NK-92 treated with Interleukin-12 subunit alpha and Interleukin-12 subunit beta, amount 100 ng/mL, for 24 hours (cell line): ENCODE measurements around the gene TESMIN.

Experiments used
- DNase-seq: peaks from one replicate; lab custom pipeline; 2025; lab: John Stamatoyannopoulos, UW

The TESMIN gene, protein sequence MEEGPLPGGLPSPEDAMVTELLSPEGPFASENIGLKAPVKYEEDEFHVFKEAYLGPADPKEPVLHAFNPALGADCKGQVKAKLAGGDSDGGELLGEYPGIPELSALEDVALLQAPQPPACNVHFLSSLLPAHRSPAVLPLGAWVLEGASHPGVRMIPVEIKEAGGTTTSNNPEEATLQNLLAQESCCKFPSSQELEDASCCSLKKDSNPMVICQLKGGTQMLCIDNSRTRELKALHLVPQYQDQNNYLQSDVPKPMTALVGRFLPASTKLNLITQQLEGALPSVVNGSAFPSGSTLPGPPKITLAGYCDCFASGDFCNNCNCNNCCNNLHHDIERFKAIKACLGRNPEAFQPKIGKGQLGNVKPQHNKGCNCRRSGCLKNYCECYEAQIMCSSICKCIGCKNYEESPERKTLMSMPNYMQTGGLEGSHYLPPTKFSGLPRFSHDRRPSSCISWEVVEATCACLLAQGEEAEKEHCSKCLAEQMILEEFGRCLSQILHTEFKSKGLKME

GRCh38 chr11:68751331-68751856 lies at the start of gene TESMIN:
Gene TESMIN (minus strand): TSS chr11:68751520. CDS start chr11:68750660, 860 bp downstream.
- no peak for DNase-seq

DNA sequence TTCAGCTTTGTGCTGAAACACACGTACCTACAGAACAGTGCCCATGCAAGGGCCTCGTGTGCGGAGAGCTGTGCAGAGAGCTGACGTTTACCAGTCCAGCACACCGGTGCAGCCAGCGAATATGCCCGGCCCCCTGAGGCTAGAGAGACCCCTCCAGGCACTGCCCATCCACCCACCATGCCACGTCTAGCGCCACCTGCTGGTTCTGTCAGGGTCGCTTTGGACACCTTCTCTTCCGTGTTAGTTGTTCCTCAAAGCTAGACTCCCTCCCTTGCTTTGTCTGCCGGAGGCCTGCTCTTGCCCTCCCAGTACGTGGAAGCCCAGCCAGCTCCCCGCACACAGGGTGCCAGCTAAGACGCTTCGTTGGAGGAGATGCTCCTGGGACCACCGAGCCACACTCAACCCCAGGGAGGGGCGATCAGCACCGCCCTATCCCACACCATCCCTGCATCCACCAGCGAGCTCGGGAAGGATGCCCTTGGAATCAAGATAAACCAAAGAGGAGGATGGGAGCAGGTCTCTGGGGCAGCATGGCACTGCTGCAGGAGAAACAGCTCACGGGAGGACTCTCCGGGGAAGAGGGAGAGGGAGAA lies 47.0 kb upstream of the TESMIN start:
- no peak for DNase-seq

DNA sequence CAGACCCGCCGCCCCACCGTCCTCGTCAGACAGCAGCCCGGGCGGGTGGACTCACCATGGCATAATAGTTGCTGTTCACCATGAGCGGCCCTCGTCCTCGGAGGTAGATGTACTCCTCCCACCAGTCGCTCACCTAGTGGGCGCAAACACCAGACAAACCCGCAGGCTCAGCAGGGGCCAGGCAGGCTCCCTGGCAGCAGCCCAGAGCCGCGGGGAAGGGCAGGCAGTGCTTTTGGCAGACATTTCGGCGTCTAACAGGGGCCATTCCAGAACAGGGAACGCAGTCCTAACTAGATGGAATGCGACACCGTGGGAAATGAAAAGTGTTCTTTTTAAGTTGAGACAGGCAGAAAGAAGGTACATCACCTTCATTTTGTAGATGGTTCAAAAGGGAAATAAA lies 45.5 kb upstream of the TESMIN start:
- DNase-seq, result no peak

GRCh38 chr11:68792400-68792966 lies 41.2 kb upstream of the TESMIN start:
- DNase-seq, result no peak

DNA sequence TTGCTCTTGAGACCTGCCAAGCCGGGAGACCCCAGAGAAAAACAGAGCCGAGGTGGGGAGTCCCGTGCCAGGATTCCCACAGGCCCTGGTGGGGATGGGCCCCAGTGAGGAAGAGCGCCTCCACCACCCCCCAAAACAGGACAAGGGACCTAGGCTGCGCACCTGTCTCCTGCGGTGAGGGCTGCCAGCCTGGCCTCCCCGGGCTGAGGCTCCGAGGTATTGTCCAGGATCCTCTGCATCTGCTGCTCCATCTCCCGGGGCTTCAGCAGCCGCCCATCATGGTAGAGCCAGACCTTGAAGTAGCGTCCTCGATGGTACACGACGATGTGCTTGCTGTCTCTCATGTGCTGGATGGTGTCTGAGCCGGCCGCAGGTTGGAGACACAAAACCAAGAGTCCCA lies 33.3 kb upstream of the TESMIN start:
- no peak for DNase-seq

DNA sequence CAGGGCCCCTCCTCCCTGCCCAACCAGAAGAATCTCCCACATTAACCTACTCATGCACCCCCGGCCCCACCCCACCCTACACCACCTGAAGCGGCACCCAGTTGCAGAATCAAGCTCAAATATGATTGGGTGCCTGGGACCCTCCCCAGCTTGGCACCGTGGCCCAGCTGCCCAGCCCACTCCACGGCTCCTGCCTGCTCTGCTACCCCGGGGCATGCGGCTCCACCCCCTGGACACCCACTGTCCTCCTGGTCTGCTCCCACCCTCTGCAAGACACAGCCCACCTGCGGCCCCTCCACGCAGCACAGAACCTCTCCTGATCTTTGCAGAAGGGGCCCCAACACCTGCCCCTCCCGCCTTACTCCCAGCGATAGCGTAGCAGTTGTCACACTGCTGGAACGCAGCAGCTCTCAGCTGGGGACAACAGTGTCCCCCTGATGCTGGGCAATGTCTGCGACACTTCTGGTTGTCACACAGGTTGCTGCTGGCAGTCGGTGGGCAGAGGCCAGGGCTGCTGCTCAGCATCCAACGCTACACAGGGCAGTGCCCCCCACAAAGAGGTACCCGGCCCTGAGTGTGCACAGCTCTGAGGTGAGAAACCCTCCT lies 32.0 kb upstream of the TESMIN start:
- no peak for DNase-seq

- DNase-seq, result no peak
These were observed 31.4 kb upstream of the TESMIN start for GRCh38 chr11:68782711-68783110.

DNA sequence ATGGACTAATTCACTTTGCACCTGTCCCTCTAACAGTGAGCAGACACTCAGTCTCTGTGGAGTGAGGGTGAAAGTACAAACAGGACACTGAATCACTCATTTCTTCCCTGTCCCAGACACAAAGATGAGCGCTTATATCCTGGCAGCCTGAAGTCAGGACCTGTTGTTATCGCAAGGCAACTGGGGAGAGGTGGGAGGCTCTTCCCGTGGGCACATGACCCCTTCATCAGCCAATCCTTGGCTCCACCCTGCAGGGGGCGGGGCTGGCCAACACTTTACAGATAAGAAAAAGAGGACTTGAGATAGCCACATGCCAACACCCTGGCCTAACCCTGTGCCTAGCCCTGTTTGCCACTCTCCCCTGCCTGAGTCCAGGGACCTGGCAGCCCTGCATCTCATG lies 29.5 kb upstream of the TESMIN start:
- DNase-seq, result no peak

DNA sequence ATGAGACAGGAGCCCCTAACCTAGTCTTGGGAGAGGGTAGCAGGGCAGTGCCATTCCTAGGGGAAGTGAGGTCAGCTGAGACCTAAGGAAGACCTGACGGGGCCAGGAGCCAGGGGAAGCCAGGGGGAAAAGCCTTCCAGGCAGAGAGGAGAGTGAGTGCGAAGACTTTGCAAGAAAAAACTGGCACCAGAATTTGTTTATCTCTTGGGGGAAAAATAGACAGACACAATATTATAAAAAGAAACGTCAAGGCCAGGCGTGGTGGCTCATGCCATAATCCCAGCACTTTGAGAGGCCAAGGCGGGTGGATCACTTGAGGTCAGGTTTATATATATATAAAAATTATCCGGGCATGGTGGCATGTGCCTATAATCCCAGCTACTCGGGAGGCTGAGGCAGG lies 26.9 kb upstream of the TESMIN start:
- no peak for DNase-seq

DNA sequence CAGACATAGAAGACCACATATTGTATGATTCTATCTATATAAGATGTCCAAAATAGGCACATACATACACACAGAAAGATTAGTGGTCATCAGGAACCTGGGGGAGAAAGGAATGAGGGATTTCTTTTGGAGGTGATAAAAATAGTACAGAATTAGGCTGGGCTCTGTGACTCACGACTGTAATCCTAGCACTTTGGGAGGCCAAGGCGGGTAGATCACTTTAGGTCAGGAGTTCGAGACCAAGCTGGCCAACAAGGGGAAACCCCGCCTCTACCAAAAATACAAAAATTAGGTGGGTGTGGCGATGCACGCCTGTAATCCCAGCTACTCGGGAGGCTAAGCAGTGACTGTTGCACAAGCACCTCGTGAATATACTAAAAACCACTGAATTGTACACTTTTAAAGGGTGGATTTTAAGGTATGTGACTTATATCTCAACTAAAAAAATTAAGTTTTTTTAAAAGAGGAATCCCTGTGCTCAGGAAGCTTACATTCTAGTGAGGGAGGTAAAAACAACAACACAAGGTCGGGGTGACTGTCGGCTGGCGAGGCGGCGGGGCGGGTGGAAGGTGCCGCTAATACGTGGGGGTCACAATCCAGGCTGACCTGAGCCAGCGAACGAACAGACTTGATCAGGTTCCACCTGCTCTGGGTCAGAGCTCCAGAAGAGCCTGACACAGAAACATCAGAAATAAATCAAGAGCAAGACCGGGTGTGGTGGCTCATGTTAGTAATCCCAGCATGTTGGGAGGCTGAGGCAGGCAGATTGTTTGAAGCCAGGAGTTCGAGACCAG lies 25.3 kb upstream of the TESMIN start:
- DNase-seq, result no peak

DNA sequence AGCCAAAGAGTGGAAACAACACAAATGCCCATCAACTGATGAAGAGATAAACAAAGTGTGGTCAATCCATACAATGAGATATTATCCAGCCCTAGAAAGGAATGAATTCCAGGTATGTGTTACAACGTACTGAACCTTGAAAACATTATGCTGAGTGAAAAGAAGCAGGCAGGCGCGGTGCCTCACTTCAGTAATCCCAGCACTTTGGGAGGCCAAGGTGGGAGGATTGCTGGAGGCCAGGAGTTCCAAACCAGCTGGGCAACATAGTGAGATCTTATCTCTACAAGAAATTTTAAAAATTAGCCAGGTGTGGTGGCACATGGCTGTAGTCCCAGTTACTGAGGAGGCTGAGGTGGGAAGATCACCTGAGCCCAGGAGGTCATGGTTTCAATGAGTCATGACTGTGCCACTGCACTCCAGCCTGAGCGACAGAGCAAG lies 24.6 kb upstream of the TESMIN start:
- DNase-seq, result no peak

DNA sequence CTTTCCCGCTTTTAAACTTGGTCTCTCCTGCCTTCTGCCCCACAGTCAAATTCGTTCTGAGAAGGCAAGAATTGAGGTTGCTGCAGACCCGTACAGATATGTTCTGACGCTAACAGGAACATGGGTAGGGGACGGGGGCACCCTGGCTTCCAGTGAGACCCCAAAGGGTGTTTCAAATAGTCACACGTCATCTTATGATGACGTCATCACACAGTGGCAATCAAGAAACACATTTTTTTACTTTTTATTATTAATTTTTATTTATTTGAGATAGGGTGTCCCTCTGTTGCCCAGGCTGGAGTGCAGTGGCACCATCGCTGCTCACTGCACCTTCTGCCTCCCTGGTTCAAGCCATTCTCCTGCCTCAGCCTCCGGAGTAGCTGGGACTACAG lies 22.9 kb upstream of the TESMIN start:
- no peak for DNase-seq

DNA sequence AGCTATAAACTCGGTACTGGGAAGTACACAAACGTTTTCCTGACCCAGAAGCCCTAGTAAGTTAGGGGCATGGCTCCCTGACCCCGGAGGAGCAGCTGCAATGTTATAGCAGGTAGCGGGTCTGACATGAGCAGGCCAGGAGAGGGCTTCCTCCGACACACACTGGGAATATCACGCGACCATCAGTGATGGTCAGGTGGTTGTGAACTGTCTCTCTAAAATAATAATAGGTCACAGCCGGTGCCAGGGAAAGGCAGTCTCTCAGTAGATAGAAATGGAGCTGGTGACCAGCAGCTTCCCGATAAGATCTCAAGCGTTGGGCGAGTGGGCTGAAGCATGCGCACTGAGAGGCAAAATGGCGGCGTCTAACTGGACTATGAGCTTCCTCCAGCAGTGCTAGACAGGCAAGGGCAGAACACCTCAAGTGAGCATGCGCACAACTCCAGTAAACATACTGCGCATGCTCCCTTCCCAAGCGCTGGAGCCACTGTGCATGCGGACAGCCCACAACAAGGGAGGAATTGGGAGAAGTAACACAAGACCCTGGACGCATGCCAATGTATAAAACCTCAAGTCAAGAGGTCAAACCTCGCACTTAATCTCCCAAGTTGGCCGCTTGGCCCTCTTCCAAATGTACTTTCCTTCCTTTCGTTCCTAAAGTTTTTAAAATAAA lies 22.3 kb upstream of the TESMIN start:
- DNase-seq, result no peak

- no peak for DNase-seq
These were observed 21.6 kb upstream of the TESMIN start for GRCh38 chr11:68772936-68773335.

- no peak for DNase-seq
These were observed 19.5 kb upstream of the TESMIN start for GRCh38 chr11:68770781-68771180.

DNA sequence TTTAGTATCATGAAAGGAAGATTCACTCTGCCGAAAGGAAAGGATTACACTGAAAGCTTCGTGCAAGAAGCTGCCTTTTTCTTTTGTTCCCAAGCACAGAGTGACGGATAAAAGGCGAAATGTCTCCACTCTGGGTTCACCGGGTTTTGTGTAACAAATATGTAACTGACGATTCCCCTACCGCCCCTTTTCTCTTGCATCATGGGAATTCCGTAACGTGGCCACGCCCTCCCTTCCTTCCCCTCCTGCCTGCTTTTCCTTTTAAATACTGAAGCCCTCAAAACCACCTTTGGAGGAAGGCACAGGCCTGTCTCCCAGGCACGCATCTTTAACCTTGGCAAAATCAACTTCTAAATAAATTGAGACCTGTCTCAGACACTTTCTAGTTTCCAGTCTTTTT lies 16.4 kb upstream of the TESMIN start:
- DNase-seq, result no peak

GRCh38 chr11:68766786-68767185 lies 15.5 kb upstream of the TESMIN start:
- DNase-seq, result no peak

GRCh38 chr11:68764746-68765145 lies 13.4 kb upstream of the TESMIN start:
- no peak for DNase-seq

DNA sequence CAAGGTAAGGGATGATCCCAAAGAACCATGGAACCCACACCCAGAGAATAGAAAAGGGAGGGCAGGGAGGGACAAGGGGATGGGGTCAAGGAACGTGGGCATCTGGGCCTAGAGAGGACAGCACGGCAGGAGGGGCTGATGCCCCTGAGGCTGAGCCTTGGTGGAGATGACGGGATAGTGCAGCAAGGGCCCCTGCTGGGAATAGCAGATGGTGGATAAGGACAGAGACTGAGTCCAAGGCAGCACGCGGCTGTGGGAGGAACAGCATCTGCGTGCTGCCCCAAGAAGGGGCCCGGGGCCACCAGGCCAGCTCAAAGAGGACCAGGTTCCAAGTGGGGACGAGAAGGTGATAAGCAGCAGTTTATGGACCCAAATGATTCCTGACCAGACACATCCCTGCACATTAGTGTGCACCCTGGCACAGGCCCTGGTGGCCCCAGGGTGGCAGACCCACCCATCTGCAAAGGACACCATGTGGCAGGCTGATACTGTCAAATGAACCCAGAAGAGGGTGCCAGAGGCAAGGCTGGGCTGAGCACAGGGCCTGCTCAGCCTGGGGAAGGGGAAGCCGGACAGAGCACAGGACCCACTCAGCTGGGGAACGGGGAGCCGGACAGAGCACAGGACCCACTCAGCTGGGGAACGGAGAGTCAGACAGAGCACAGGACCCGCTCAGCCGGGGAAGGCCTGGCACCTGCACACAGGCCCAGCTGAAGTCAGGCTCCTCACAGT lies 12.8 kb upstream of the TESMIN start:
- no peak for DNase-seq

- DNase-seq, result no peak
These were observed 11.9 kb upstream of the TESMIN start for GRCh38 chr11:68763181-68763721.
